BE2C (cell line): ENCODE measurements around the gene NRP2.

ENCODE experiments used
- DNase-seq: peaks from one replicate; pipeline ENCODE4 v3.0.0-alpha.2; 2020
- H3K27me3 ChIP-seq: fragments of 250-450 bp; sonication (Bioruptor Pico); 2 replicates; pipeline ENCODE4 v1.5.1; 2020; ENCODE audit warnings: mild to moderate bottlenecking
- H3K36me3 ChIP-seq: fragments of 250-450 bp; sonication (Bioruptor Pico); 2 replicates; pipeline ENCODE4 v1.5.1; 2020; ENCODE audit warnings: mild to moderate bottlenecking
- H3K4me1 ChIP-seq: fragments of 250-450 bp; sonication (Bioruptor Pico); 2 replicates; pipeline ENCODE4 v1.5.1; 2020
- H3K4me3 ChIP-seq: 2 replicates; pipeline ENCODE4 v1.5.1; 2011; ENCODE audit warnings: low read depth, low read length
- H3K9me3 ChIP-seq: fragments of 250-450 bp; sonication (Bioruptor Pico); 2 replicates; pipeline ENCODE4 v1.5.1; 2020
- TF ChIP-seq, protein P1 (sequence below): IDR thresholded peaks from 2 replicates; pipeline ENCODE4 v1.5.1; 2012; ENCODE audit warnings: mild to moderate bottlenecking, low read depth, low read length

NRP2 gene

DNA sequence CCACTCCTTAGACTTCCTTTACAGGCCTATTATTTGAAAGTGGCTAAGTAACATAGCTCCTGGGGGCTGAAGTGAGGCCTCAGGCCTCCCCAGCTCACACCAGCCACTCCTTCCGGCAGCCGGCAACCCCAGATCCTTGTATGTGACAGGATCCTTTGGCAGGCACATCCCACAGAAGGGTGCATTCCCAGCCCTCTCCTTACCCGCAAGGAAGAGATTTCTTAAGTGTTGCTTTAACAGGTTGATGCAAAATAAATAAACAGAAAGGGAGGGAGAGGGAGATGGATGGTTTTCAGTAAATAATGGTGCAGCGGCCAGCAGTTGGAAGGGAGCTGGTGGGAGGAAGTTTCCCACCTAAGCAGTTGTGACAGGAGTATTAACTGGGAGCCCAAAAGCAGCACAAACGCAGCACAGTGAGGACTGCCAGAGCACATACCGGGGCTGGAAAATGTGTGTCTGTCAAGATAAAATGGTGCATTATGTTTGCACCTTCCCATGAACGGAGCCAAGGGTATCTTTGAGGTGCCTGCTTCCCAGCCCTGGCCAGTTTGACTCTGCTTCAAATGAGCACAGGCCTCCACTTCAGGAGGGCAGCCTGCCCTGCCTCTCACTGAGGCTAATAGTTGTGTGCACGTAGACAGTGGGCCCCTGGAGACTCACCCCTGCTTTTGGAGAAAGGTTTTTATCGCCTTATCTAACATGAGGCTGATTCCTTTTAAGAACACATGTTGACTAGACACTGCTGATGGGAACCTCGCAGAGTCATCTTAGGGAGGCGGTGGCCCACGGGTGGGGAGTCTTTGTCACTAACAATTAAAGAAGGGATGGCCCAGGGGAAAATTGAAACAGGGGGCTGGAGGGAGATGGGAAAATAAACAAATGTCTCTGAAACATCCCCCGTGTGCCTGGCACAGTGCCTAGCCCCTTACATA is 32.8 kb downstream of the NRP2 start:
- H3K9me3 ChIP-seq = no peaks in the 10 kb centered on the region
- DNase-seq = no peak
- TF ChIP-seq, protein P1, sequence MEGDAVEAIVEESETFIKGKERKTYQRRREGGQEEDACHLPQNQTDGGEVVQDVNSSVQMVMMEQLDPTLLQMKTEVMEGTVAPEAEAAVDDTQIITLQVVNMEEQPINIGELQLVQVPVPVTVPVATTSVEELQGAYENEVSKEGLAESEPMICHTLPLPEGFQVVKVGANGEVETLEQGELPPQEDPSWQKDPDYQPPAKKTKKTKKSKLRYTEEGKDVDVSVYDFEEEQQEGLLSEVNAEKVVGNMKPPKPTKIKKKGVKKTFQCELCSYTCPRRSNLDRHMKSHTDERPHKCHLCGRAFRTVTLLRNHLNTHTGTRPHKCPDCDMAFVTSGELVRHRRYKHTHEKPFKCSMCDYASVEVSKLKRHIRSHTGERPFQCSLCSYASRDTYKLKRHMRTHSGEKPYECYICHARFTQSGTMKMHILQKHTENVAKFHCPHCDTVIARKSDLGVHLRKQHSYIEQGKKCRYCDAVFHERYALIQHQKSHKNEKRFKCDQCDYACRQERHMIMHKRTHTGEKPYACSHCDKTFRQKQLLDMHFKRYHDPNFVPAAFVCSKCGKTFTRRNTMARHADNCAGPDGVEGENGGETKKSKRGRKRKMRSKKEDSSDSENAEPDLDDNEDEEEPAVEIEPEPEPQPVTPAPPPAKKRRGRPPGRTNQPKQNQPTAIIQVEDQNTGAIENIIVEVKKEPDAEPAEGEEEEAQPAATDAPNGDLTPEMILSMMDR = no peak
- peaks cover 22% of the 10 kb centered on the region for H3K4me1 ChIP-seq
- H3K36me3 ChIP-seq = no peaks in the 10 kb centered on the region
- no peaks in the 10 kb centered on the region for H3K27me3 ChIP-seq
- no peak overlapping the region for H3K4me3 ChIP-seq

DNA sequence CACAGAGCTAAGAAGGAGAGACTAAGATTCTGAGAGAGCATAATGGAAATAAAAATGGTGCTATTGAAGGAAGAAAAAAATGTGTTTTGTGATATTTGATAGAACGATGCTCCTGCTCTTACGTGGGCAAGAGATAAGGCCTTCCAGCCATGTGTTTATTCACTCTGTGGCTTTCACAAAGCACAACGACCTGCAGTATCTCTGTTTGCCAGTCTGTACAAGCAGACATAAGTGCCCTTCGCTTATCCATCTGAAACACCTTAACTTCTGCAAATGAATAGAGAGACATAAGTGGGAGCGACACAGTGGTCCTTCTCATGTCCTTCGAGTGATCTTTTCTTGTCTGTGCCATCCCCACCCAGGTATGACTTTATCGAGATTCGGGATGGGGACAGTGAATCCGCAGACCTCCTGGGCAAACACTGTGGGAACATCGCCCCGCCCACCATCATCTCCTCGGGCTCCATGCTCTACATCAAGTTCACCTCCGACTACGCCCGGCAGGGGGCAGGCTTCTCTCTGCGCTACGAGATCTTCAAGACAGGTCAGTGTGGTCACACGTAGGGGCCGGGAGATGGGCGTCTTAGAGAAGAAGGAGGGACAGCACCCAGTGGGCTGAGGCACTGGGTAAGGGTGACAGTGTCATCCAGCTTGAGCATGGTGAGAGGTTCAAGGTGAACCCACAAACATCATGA is 33.7 kb downstream of the NRP2 start:
- no peaks in the 10 kb centered on the region for H3K9me3 ChIP-seq
- peak; percentile 53 for DNase-seq
- TF ChIP-seq, protein P1 = peak; percentile 54
- H3K4me3 ChIP-seq = no peak overlapping the region
- H3K4me1 ChIP-seq = peaks cover 24% of the 10 kb centered on the region
- no peaks in the 10 kb centered on the region for H3K27me3 ChIP-seq
- no peaks in the 10 kb centered on the region for H3K36me3 ChIP-seq

GRCh38 chr2:205717175-205717846 is 35.0 kb downstream of the NRP2 start:
- Histone ChIP-seq H3K4me1 (peaks cover 29% of the 10 kb centered on the region), H3K27me3 (no peaks in the 10 kb centered on the region), H3K9me3 (no peaks in the 10 kb centered on the region), H3K4me3 (no peak overlapping the region), H3K36me3 (no peaks in the 10 kb centered on the region)
- DNase-seq = no peak
- TF ChIP-seq, protein P1 = no peak

GRCh38 chr2:205717999-205718398 is 35.7 kb downstream of the NRP2 start:
- Histone ChIP-seq H3K36me3 (no peaks in the 10 kb centered on the region), H3K4me3 (no peak overlapping the region), H3K9me3 (no peaks in the 10 kb centered on the region), H3K27me3 (no peaks in the 10 kb centered on the region), H3K4me1 (peaks cover 27% of the 10 kb centered on the region)
- DNase-seq = no peak
- TF ChIP-seq, protein P1 = no peak

DNA sequence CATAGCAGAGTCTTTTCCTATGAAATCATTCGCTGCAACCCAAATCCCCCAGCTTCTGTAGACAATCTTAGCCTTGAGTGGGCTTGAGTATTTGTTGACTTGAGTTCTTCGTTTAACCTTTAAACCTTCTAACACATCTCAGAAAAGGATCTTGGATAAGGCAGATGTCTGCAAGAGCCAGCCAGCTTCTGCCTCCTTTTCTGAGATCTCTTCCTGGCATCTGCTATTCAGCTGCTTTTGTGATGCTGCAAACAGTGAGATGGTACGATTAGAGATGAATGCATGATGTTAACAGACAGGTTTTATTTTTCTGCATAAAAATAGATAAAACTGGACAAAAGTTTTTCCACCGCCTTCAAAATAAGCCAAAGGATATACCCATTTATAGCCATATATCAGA is 37.5 kb downstream of the NRP2 start:
- H3K4me3 ChIP-seq = no peak overlapping the region
- no peaks in the 10 kb centered on the region for H3K9me3 ChIP-seq
- peaks cover 19% of the 10 kb centered on the region for H3K4me1 ChIP-seq
- DNase-seq = no peak
- TF ChIP-seq, protein P1 = no peak
- no peaks in the 10 kb centered on the region for H3K36me3 ChIP-seq
- no peaks in the 10 kb centered on the region for H3K27me3 ChIP-seq
